Omental fat pad (tissue), 4 donors: ENCODE measurements around the gene SORL1. TPM values are rescaled to one million over a fixed set of nuclear protein-coding genes. Genes with fewer than 3 reads are reported as not detected.

ENCODE experiments used
- ATAC-seq: fragments of 150-250 bp; one replicate; pipeline ENCODE4 v1.9.1; 2016; ENCODE audit warnings: mild to moderate bottlenecking, moderate library complexity; ENCODE audit not compliant: low FRiP score
- DNase-seq: peaks from one replicate; pipeline ENCODE4 v3.0.0-alpha.2; 2019; ENCODE audit warnings: low spot score
- CTCF ChIP-seq, 3 donors: fragments of 450-650 bp; IDR thresholded peaks; one replicate each; pipeline ENCODE4 v1.5.1; 2016 to 2017; ENCODE audit warnings: antibody characterized with exemption in 3 of 3, mild to moderate bottlenecking in 3 of 3, moderate library complexity in 2 of 3
- total RNA-seq, 4 donors: library from RNA; depleted of rRNA; stranded (reverse); fragments of >200 nt; gene quantifications; one replicate each; pipeline ENCODE4 v1.1.0, GENCODE V29; 2016

Gene SORL1
- total RNA-seq, 4 donors from 2014 or later = 5.8 to 93.0 (median 11.1) TPM

GRCh38 chr11:121419836-121420235 lies 32.3 kb upstream of the SORL1 start:
- ATAC-seq = no peak
- no peak for DNase-seq
- TF ChIP-seq CTCF (IDR thresholded peaks at IDR 0.05) = no peak

- no peak for ATAC-seq
- no peak for TF ChIP-seq CTCF (IDR thresholded peaks at IDR 0.05)
- no peak for DNase-seq
These were observed 31.7 kb upstream of the SORL1 start for GRCh38 chr11:121420398-121420797.

GRCh38 chr11:121421149-121421901 lies 30.8 kb upstream of the SORL1 start:
- TF ChIP-seq CTCF (IDR thresholded peaks at IDR 0.05) = no peak

GRCh38 chr11:121422675-121423074 lies 29.4 kb upstream of the SORL1 start:
- no peak for TF ChIP-seq CTCF (IDR thresholded peaks at IDR 0.05)
- ATAC-seq (no peak), DNase-seq (no peak)

More at GRCh38 chr11:121421149-121421901, 30.8 kb upstream of the SORL1 start:
- DNase-seq = no peak
- no peak for ATAC-seq

GRCh38 chr11:121425828-121426227 lies 26.3 kb upstream of the SORL1 start:
- TF ChIP-seq CTCF (IDR thresholded peaks at IDR 0.05) = no peak
- no peak for DNase-seq
- no peak for ATAC-seq

- no peak for DNase-seq
- no peak for TF ChIP-seq CTCF (IDR thresholded peaks at IDR 0.05)
These were observed 25.4 kb upstream of the SORL1 start for GRCh38 chr11:121426476-121427399.

More at GRCh38 chr11:121426476-121427399, 25.4 kb upstream of the SORL1 start:
- no peak for ATAC-seq
